HEK293 (cell line): ENCODE results near the gene LDB1.

Experiments used
- CTCF ChIA-PET: fragments of 350-600 bp; formaldehyde crosslinking; extraction: SDS; loops from one replicate; lab custom pipeline; 2021; ENCODE audit warnings: antibody characterized with exemption; lab: Yijun Ruan, JAX
- POLR2A ChIA-PET: fragments of 300-600 bp; formaldehyde crosslinking; extraction: SDS; loops from one replicate; lab custom pipeline; 2020; ENCODE audit warnings: antibody characterized with exemption, inconsistent platforms; lab: Yijun Ruan, JAX
- H3K27ac ChIP-seq: fragments of 200-500 bp; sonication (Bioruptor generic); 2 replicates; pipeline ENCODE4 v1.5.1; 2014; ENCODE audit warnings: low read depth, low read length, control low read depth, inconsistent platforms; ENCODE audit errors: extremely low read depth
- H3K36me3 ChIP-seq, 2 experiments: fragments of 200-500 bp in 1 of 2; sonication (Bioruptor generic) in 1 of 2; 1 replicate in 1 of 2; 2 replicates in 1 of 2; pipeline ENCODE4 v1.5.1; 2014 to 2017; ENCODE audit warnings: inconsistent platforms in 2 of 2, low read length in 2 of 2; ENCODE audit not compliant: control insufficient read depth in 2 of 2, insufficient read depth in 1 of 2
- H3K4me1 ChIP-seq: fragments of 200-500 bp; sonication (Bioruptor generic); 2 replicates; pipeline ENCODE4 v1.5.1; 2014; ENCODE audit warnings: mild to moderate bottlenecking, low read length, inconsistent platforms; ENCODE audit not compliant: control insufficient read depth, insufficient read depth
- H3K4me3 ChIP-seq: 2 replicates; pipeline ENCODE4 v1.5.1; 2011; ENCODE audit warnings: low read depth, mild to moderate bottlenecking, control low read depth, low read length, moderate library complexity
- H3K9me3 ChIP-seq: fragments of 200-500 bp; sonication (Bioruptor generic); 2 replicates; pipeline ENCODE4 v1.5.1; 2014; ENCODE audit warnings: low read depth, low read length, inconsistent platforms; ENCODE audit not compliant: control insufficient read depth, insufficient read depth
- FEZF1 ChIP-seq: fragments of 450-650 bp; formaldehyde crosslinking; IDR thresholded peaks from 2 replicates; pipeline ENCODE4 v1.5.1; 2016; ENCODE audit warnings: missing biosample characterization, missing genetic modification characterization
- GLIS1 ChIP-seq: fragments of 450-650 bp; formaldehyde crosslinking; IDR thresholded peaks from 2 replicates; pipeline ENCODE4 v1.5.1; 2016; ENCODE audit warnings: missing biosample characterization, missing genetic modification characterization
- HOXD13 ChIP-seq: sonication (generic); formaldehyde crosslinking; IDR thresholded peaks from 2 replicates; pipeline ENCODE4 v1.8.0; 2022; ENCODE audit warnings: missing genetic modification reagents, borderline replicate concordance
- KLF10 ChIP-seq: fragments of 450-650 bp; IDR thresholded peaks from 2 replicates; pipeline ENCODE4 v1.5.1; 2018; ENCODE audit warnings: missing biosample characterization, mild to moderate bottlenecking, missing genetic modification characterization
- MZF1 ChIP-seq: fragments of 450-650 bp; formaldehyde crosslinking; IDR thresholded peaks from 2 replicates; pipeline ENCODE4 v1.5.1; 2017; ENCODE audit warnings: missing biosample characterization, missing genetic modification characterization, borderline replicate concordance
- TSHZ1 ChIP-seq: fragments of 450-650 bp; formaldehyde crosslinking; IDR thresholded peaks from 2 replicates; pipeline ENCODE4 v1.5.1; 2016; ENCODE audit warnings: missing biosample characterization, missing genetic modification characterization, borderline replicate concordance
- ZBTB10 ChIP-seq: fragments of 450-650 bp; formaldehyde crosslinking; IDR thresholded peaks from 2 replicates; pipeline ENCODE4 v1.5.1; 2016; ENCODE audit warnings: missing biosample characterization, missing genetic modification characterization
- ZBTB7A ChIP-seq: fragments of 450-650 bp; formaldehyde crosslinking; IDR thresholded peaks from 2 replicates; pipeline ENCODE4 v1.5.1; 2016; ENCODE audit warnings: low read depth, missing biosample characterization, missing genetic modification characterization
- ZNF214 ChIP-seq: fragments of 450-650 bp; formaldehyde crosslinking; IDR thresholded peaks from 2 replicates; pipeline ENCODE4 v1.5.1; 2017; ENCODE audit warnings: missing biosample characterization, mild to moderate bottlenecking, missing genetic modification characterization, borderline replicate concordance
- ZNF302 ChIP-seq: fragments of 450-650 bp; formaldehyde crosslinking; IDR thresholded peaks from 2 replicates; pipeline ENCODE4 v1.5.1; 2016; ENCODE audit warnings: missing biosample characterization, missing genetic modification characterization, low read depth
- ZNF324 ChIP-seq: fragments of 450-650 bp; formaldehyde crosslinking; IDR thresholded peaks from 2 replicates; pipeline ENCODE4 v1.5.1; 2016; ENCODE audit warnings: missing biosample characterization, missing genetic modification characterization
- ZNF335 ChIP-seq: fragments of 450-650 bp; formaldehyde crosslinking; conservative IDR thresholded peaks from 2 replicates; pipeline ENCODE4 v1.5.1; 2016; ENCODE audit warnings: missing biosample characterization, missing genetic modification characterization
- ZNF501 ChIP-seq: fragments of 450-650 bp; formaldehyde crosslinking; IDR thresholded peaks from 2 replicates; pipeline ENCODE4 v1.5.1; 2016; ENCODE audit warnings: missing biosample characterization, missing genetic modification characterization
- ZNF660 ChIP-seq: fragments of 450-650 bp; IDR thresholded peaks from 2 replicates; pipeline ENCODE4 v1.5.1; 2018; ENCODE audit warnings: missing biosample characterization, mild to moderate bottlenecking, missing genetic modification characterization
- ZNF747 ChIP-seq: fragments of 450-650 bp; formaldehyde crosslinking; IDR thresholded peaks from 2 replicates; pipeline ENCODE4 v1.5.1; 2016; ENCODE audit warnings: missing biosample characterization, missing genetic modification characterization
- ZNF76 ChIP-seq: fragments of 450-650 bp; formaldehyde crosslinking; IDR thresholded peaks from 2 replicates; pipeline ENCODE4; 2016; ENCODE audit warnings: low read depth, missing biosample characterization, missing genetic modification characterization, borderline replicate concordance
- ZNF785 ChIP-seq: fragments of 450-650 bp; formaldehyde crosslinking; IDR thresholded peaks from 2 replicates; pipeline ENCODE4 v1.5.1; 2016; ENCODE audit warnings: missing biosample characterization, missing genetic modification characterization
- ZNF843 ChIP-seq: fragments of 450-650 bp; formaldehyde crosslinking; IDR thresholded peaks from 2 replicates; pipeline ENCODE4 v1.5.1; 2016; ENCODE audit warnings: missing biosample characterization, missing genetic modification characterization
- TF ChIP-seq, protein P1 (sequence below): fragments of 450-650 bp; formaldehyde crosslinking; IDR thresholded peaks from 2 replicates; pipeline ENCODE4 v1.5.1; 2016; ENCODE audit warnings: missing biosample characterization, missing genetic modification characterization
- TF ChIP-seq, protein P2 (sequence below): fragments of 450-650 bp; formaldehyde crosslinking; IDR thresholded peaks from 2 replicates; pipeline ENCODE4 v1.5.1; 2016; ENCODE audit warnings: missing biosample characterization, missing genetic modification characterization
- TF ChIP-seq, protein P3 (sequence below): fragments of 450-650 bp; formaldehyde crosslinking; IDR thresholded peaks from 2 replicates; pipeline ENCODE4 v1.5.1; 2016; ENCODE audit warnings: missing biosample characterization, missing genetic modification characterization
- TF ChIP-seq, protein P4 (sequence below): fragments of 450-650 bp; formaldehyde crosslinking; IDR thresholded peaks from 2 replicates; pipeline ENCODE4 v1.5.1; 2017; ENCODE audit warnings: missing biosample characterization, missing genetic modification characterization
- TF ChIP-seq, protein P5 (sequence below): fragments of 450-650 bp; formaldehyde crosslinking; IDR thresholded peaks from 2 replicates; pipeline ENCODE4 v1.5.1; 2016; ENCODE audit warnings: missing biosample characterization, missing genetic modification characterization

The LDB1 gene

GRCh38 chr10:102117391-102118159 is 2.6 kb downstream of the LDB1 start:
- Histone ChIP-seq H3K9me3 (no peaks in the 10 kb centered on the region), H3K36me3 (no peaks in the 10 kb centered on the region), H3K27ac (peak overlapping the region; percentile 78), H3K4me1 (peaks cover 50% of the 10 kb centered on the region), H3K4me3 (peak overlapping the region; percentile 2)
- CTCF ChIA-PET = interaction anchor here (0.8 to 1.7 kb wide), 2 partner anchors 14 to 15 kb away, joined by 4 to 8 read pairs; partner anchors contain the start of gene PPRC1
- POLR2A ChIA-PET = interaction anchor here (0.8 kb wide), 1 partner anchor 32 kb away, joined by 8 read pairs; no protein-coding TSS in a partner anchor
- TF ChIP-seq ZNF214 (tag by site-specific recombination) (no peak), ZNF302 (tag by site-specific recombination) (no peak), ZNF843 (peak; percentile 81), TSHZ1 (tag by site-specific recombination) (no peak; the same call in 1 of the 2 replicates), GLIS1 (peak; percentile 100), ZNF76 (tag by site-specific recombination) (peak; percentile 77), ZBTB10 (peak; percentile 88), FEZF1 (tag by site-specific recombination) (peak; percentile 74), ZNF660 (tag by site-specific recombination) (peak; percentile 78), ZNF785 (tag by site-specific recombination) (0 out of 2 replicates have a peak, but pooled peaks have one; percentile 44), ZNF335 (peak; percentile 93), ZNF324 (peak; percentile 92), ZNF501 (tag by site-specific recombination) (peak; percentile 98; the same call in 1 of the 2 replicates), ZNF747 (no peak), KLF10 (tag by site-specific recombination) (no peak; the same call in 1 of the 2 replicates), MZF1 (tag by site-specific recombination) (0 out of 2 replicates have a peak, but pooled peaks have one; percentile 17), HOXD13 (CRISPR knock-in tag) (no peak), ZBTB7A (tag by site-specific recombination) (0 out of 2 replicates have a peak, but pooled peaks have one; percentile 58)
- TF ChIP-seq, protein P1, sequence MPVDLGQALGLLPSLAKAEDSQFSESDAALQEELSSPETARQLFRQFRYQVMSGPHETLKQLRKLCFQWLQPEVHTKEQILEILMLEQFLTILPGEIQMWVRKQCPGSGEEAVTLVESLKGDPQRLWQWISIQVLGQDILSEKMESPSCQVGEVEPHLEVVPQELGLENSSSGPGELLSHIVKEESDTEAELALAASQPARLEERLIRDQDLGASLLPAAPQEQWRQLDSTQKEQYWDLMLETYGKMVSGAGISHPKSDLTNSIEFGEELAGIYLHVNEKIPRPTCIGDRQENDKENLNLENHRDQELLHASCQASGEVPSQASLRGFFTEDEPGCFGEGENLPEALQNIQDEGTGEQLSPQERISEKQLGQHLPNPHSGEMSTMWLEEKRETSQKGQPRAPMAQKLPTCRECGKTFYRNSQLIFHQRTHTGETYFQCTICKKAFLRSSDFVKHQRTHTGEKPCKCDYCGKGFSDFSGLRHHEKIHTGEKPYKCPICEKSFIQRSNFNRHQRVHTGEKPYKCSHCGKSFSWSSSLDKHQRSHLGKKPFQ (tag by site-specific recombination) = peak; percentile 56
- TF ChIP-seq, protein P2, sequence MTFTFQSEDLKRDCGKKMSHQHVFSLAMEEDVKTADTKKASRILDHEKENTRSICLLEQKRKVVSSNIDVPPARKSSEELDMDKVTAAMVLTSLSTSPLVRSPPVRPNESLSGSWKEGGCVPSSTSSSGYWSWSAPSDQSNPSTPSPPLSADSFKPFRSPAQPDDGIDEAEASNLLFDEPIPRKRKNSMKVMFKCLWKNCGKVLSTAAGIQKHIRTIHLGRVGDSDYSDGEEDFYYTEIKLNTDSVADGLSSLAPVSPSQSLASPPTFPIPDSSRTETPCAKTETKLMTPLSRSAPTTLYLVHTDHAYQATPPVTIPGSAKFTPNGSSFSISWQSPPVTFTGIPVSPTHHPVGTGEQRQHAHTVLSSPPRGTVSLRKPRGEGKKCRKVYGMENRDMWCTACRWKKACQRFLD (tag by site-specific recombination) = no peak
- TF ChIP-seq, protein P3, sequence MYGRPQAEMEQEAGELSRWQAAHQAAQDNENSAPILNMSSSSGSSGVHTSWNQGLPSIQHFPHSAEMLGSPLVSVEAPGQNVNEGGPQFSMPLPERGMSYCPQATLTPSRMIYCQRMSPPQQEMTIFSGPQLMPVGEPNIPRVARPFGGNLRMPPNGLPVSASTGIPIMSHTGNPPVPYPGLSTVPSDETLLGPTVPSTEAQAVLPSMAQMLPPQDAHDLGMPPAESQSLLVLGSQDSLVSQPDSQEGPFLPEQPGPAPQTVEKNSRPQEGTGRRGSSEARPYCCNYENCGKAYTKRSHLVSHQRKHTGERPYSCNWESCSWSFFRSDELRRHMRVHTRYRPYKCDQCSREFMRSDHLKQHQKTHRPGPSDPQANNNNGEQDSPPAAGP (tag by site-specific recombination) = peak; percentile 82
- TF ChIP-seq, protein P4, sequence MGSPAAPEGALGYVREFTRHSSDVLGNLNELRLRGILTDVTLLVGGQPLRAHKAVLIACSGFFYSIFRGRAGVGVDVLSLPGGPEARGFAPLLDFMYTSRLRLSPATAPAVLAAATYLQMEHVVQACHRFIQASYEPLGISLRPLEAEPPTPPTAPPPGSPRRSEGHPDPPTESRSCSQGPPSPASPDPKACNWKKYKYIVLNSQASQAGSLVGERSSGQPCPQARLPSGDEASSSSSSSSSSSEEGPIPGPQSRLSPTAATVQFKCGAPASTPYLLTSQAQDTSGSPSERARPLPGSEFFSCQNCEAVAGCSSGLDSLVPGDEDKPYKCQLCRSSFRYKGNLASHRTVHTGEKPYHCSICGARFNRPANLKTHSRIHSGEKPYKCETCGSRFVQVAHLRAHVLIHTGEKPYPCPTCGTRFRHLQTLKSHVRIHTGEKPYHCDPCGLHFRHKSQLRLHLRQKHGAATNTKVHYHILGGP = no peak
- TF ChIP-seq, protein P5, sequence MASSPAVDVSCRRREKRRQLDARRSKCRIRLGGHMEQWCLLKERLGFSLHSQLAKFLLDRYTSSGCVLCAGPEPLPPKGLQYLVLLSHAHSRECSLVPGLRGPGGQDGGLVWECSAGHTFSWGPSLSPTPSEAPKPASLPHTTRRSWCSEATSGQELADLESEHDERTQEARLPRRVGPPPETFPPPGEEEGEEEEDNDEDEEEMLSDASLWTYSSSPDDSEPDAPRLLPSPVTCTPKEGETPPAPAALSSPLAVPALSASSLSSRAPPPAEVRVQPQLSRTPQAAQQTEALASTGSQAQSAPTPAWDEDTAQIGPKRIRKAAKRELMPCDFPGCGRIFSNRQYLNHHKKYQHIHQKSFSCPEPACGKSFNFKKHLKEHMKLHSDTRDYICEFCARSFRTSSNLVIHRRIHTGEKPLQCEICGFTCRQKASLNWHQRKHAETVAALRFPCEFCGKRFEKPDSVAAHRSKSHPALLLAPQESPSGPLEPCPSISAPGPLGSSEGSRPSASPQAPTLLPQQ (tag by site-specific recombination) = peak; percentile 92
